Uterus (tissue), 2 donors: ENCODE measurements around the gene ZNF831.

Experiments
- POLR2A ChIP-seq, 2 donors: fragments of 450-650 bp; IDR thresholded peaks; one replicate each; pipeline ENCODE4 v1.6.1; 2016; ENCODE audit warnings: antibody characterized with exemption in 2 of 2, mild to moderate bottlenecking in 1 of 2, moderate library complexity in 1 of 2
- TF ChIP-seq, protein P1 (sequence below), 4 experiments: fragments of 200-600 bp in 2 of 4; fragments of 450-650 bp in 2 of 4; sonication (generic) in 2 of 4; IDR thresholded peaks; one replicate each; pipeline ENCODE4 v1.5.1; 2016 to 2019; ENCODE audit warnings: antibody characterized with exemption in 4 of 4, mild to moderate bottlenecking in 2 of 4, moderate library complexity in 1 of 4

DNA sequence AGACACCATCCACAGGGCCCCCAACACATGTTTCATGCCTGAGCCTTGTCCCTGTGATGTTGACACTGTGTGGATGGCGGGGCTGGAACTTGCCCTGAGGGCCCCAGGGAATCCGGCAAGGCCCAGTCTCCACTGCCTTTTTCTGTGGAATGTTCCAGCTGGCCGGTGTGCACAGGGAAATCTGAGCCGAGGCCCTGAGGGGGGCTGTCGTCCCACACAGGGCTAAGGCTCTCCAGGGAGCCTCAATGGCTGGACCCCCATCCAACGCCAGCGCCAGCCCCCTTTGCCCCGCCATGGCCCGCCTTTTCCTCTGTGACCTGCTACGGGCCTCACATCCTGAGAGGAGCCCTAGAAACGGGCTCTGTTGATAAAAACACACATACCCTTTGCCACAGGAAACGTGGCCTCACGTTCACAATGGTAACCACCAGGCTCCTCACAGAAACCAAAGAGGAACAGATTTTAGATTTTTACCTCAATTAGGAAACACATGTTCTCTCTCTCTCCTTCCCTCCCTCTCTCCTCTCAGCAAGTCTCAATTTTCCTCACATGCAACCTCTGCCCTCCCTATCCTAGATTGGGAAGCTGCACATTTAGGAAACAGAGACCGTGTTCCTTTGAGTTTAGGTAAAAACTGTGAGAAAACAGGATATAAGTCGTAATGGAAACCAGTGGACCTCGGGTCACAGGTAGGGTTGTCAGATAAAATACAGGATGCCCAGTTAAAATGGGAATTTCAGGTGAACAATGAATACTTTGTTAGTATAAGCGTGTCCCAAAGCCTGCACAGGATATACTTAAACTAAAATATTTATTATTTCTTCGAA lies 13.7 kb upstream of the ZNF831 start:
- TF ChIP-seq, protein P1, sequence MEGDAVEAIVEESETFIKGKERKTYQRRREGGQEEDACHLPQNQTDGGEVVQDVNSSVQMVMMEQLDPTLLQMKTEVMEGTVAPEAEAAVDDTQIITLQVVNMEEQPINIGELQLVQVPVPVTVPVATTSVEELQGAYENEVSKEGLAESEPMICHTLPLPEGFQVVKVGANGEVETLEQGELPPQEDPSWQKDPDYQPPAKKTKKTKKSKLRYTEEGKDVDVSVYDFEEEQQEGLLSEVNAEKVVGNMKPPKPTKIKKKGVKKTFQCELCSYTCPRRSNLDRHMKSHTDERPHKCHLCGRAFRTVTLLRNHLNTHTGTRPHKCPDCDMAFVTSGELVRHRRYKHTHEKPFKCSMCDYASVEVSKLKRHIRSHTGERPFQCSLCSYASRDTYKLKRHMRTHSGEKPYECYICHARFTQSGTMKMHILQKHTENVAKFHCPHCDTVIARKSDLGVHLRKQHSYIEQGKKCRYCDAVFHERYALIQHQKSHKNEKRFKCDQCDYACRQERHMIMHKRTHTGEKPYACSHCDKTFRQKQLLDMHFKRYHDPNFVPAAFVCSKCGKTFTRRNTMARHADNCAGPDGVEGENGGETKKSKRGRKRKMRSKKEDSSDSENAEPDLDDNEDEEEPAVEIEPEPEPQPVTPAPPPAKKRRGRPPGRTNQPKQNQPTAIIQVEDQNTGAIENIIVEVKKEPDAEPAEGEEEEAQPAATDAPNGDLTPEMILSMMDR (IDR thresholded peaks at IDR 0.05) = no peak
- no peak for TF ChIP-seq POLR2A (IDR thresholded peaks at IDR 0.05)
